Amygdala (tissue), 56 donors: Measurements from ENCODE around the gene CLOCK.
"Not testable (repeated sequence)": the region's sequence is repeated elsewhere in the genome, so short reads cannot be mapped to it uniquely, and the experiment has no call there.

Experiments used
- DNase-seq, 56 donors: peaks; one replicate each; lab custom pipeline; 2025; lab: John Stamatoyannopoulos, UW

Gene CLOCK

GRCh38 chr4:55546756-55547465, at the start of gene CLOCK:
CLOCK (minus strand) TSS chr4:55546909; CDS start chr4:55482785, 64,124 bp downstream.
- DNase-seq: peak; percentile 23 to 96 (median 81)

GRCh38 chr4:55592014-55592413, 45.3 kb upstream of the CLOCK start, which contains the start of gene PDCL2:
PDCL2 (minus strand) TSS chr4:55592245; CDS start chr4:55592109, 136 bp downstream.
- no peak for DNase-seq

GRCh38 chr4:55588160-55588559, 41.5 kb upstream of the CLOCK start:
- no peak for DNase-seq

GRCh38 chr4:55582773-55583172, 36.1 kb upstream of the CLOCK start:
- DNase-seq: not testable (repeated sequence)

GRCh38 chr4:55578341-55579010, 31.8 kb upstream of the CLOCK start:
- DNase-seq: no peak

GRCh38 chr4:55575513-55575912, 28.8 kb upstream of the CLOCK start:
- DNase-seq: no peak

GRCh38 chr4:55574252-55574651, 27.5 kb upstream of the CLOCK start:
- DNase-seq: no peak

- no peak for DNase-seq
These were observed 25.1 kb upstream of the CLOCK start for GRCh38 chr4:55571806-55572205.

GRCh38 chr4:55568905-55569504, 22.3 kb upstream of the CLOCK start:
- no peak for DNase-seq

GRCh38 chr4:55561889-55562288, 15.2 kb upstream of the CLOCK start:
- DNase-seq: no peak

GRCh38 chr4:55560096-55560495, 13.4 kb upstream of the CLOCK start:
- DNase-seq: no peak

- DNase-seq: no peak
These were observed 7.8 kb upstream of the CLOCK start for GRCh38 chr4:55554453-55555030.

GRCh38 chr4:55553441-55554201, 6.9 kb upstream of the CLOCK start:
- peak in 2 of 56 donors; percentile 1 to 16 for DNase-seq

- DNase-seq: not testable (repeated sequence)
These were observed 5.3 kb upstream of the CLOCK start for GRCh38 chr4:55551964-55552363.

- no peak for DNase-seq
These were observed 3.2 kb upstream of the CLOCK start for GRCh38 chr4:55549888-55550287.

GRCh38 chr4:55547918-55548317, 1.2 kb upstream of the CLOCK start:
- no peak for DNase-seq

- DNase-seq: peak in 2 of 56 donors; percentile 8 to 52
These were observed 709 bp upstream of the CLOCK start for GRCh38 chr4:55547466-55547770.

GRCh38 chr4:55546506-55546755, 278 bp downstream of the CLOCK start:
- DNase-seq: peak in 14 of 56 donors; percentile 61 to 96 (median 82)

- DNase-seq: peak; percentile 16 to 89 (median 72)
These were observed 836 bp downstream of the CLOCK start for GRCh38 chr4:55545641-55546505.

GRCh38 chr4:55545151-55545550, 1.6 kb downstream of the CLOCK start:
- DNase-seq: no peak
